OCI-LY3 (cell line): ENCODE measurements around the gene TSPAN5.

Experiments used
- H2AFZ ChIP-seq: fragments of 200-600, 300-600 bp; shearing (Covaris generic); 2 replicates; pipeline ENCODE4 v1.6.0; 2014; ENCODE audit warnings: antibody characterized with exemption, low read depth, low read length
- H3K27ac ChIP-seq: fragments of 200-600, 300-600 bp; sonication (generic); 2 replicates; pipeline ENCODE4 v1.5.1; 2014; ENCODE audit warnings: mild to moderate bottlenecking, low read length, moderate library complexity, mixed read lengths
- H3K27me3 ChIP-seq: fragments of 200-600, 300-600 bp; sonication (generic); 2 replicates; pipeline ENCODE4 v1.6.1; 2014; ENCODE audit warnings: low read depth, low read length, mixed read lengths
- H3K36me3 ChIP-seq: fragments of 200-600, 300-600 bp; sonication (generic); replicated peaks from 2 replicates; pipeline ENCODE3; 2014; ENCODE audit warnings: low read depth, low read length, mixed read lengths
- H3K4me1 ChIP-seq: fragments of 300-600, 200-600 bp; sonication (generic); 2 replicates; pipeline ENCODE4 v1.6.1; 2014; ENCODE audit warnings: low read length, mixed read lengths
- H3K4me2 ChIP-seq: fragments of 200-600, 300-600 bp; sonication (generic); 2 replicates; pipeline ENCODE4 v1.6.1; 2014; ENCODE audit warnings: low read length, mixed read lengths
- H3K4me3 ChIP-seq: fragments of 300-600, 200-600 bp; sonication (generic); 2 replicates; pipeline ENCODE4 v1.5.1; 2014; ENCODE audit warnings: antibody characterized with exemption, mild to moderate bottlenecking, low read length, moderate library complexity
- H3K79me2 ChIP-seq: fragments of 300-600, 200-600 bp; shearing (Covaris generic); 2 replicates; pipeline ENCODE4 v1.6.1; 2014; ENCODE audit warnings: mild to moderate bottlenecking, low read length, mixed read lengths
- H3K9ac ChIP-seq: fragments of 300-600, 200-600 bp; shearing (Covaris generic); 2 replicates; pipeline ENCODE4 v1.6.0; 2014; ENCODE audit warnings: mild to moderate bottlenecking, low read length, moderate library complexity
- H3K9me3 ChIP-seq: fragments of 200-600, 300-600 bp; shearing (Covaris generic); 2 replicates; pipeline ENCODE4 v1.6.1; 2014; ENCODE audit warnings: low read length, mixed read lengths; ENCODE audit not compliant: insufficient read depth
- H4K20me1 ChIP-seq: fragments of 200-600, 300-600 bp; sonication (generic); 2 replicates; pipeline ENCODE4 v1.6.1; 2016; ENCODE audit warnings: low read length, mixed read lengths; ENCODE audit not compliant: insufficient read depth
- CTCF ChIP-seq: fragments of 200-600, 300-600 bp; sonication (generic); IDR thresholded peaks from 2 replicates; pipeline ENCODE4 v1.5.1; 2014; ENCODE audit warnings: antibody characterized with exemption, low read length, low read depth
- EZH2phosphoT487 ChIP-seq: fragments of 200-600 bp; shearing (Covaris generic); IDR thresholded peaks from 2 replicates; pipeline ENCODE4 v1.6.1; 2018; ENCODE audit warnings: antibody characterized with exemption, mixed run types, low read depth

Gene TSPAN5

GRCh38 chr4:98641376-98641775, 17.0 kb downstream of the TSPAN5 start:
- Histone ChIP-seq H3K4me2 (no peak overlapping the region), H3K9me3 (no peaks in the 10 kb centered on the region), H3K4me1 (peaks cover 72% of the 10 kb centered on the region), H3K36me3 (no peaks in the 10 kb centered on the region), H2AFZ (no peak overlapping the region), H3K27ac (no peak overlapping the region), H3K79me2 (peaks cover 95% of the 10 kb centered on the region), H4K20me1 (peaks cover 9% of the 10 kb centered on the region; the same call in 1 of the 2 replicates), H3K9ac (no peak overlapping the region), H3K27me3 (no peaks in the 10 kb centered on the region), H3K4me3 (no peak overlapping the region)
- TF ChIP-seq CTCF (no peak), EZH2phosphoT487 (no peak)

GRCh38 chr4:98639523-98639922, 18.9 kb downstream of the TSPAN5 start:
- H4K20me1 ChIP-seq = 0 out of 2 replicates have a peak, but pooled peaks cover 5% of the 10 kb centered on the region
- H3K27me3 ChIP-seq = no peaks in the 10 kb centered on the region
- H3K4me3 ChIP-seq = peak overlapping the region; percentile 52
- H3K27ac ChIP-seq = 0 out of 2 replicates have a peak overlapping the region, but pooled peaks have one; percentile 4
- peak overlapping the region; percentile 71 for H3K4me2 ChIP-seq
- peaks cover 53% of the 10 kb centered on the region for H3K4me1 ChIP-seq
- H3K9me3 ChIP-seq = no peaks in the 10 kb centered on the region
- H3K79me2 ChIP-seq = peaks cover 92% of the 10 kb centered on the region
- 0 out of 2 replicates have a peak overlapping the region, but pooled peaks have one; percentile 13 for H3K9ac ChIP-seq
- H3K36me3 ChIP-seq = no peaks in the 10 kb centered on the region
- no peak for TF ChIP-seq EZH2phosphoT487
- no peak for TF ChIP-seq CTCF
- no peak overlapping the region for H2AFZ ChIP-seq

- H3K9ac ChIP-seq = no peak overlapping the region
- H3K79me2 ChIP-seq = peaks cover 92% of the 10 kb centered on the region
These were observed 19.3 kb downstream of the TSPAN5 start for GRCh38 chr4:98639108-98639507.

GRCh38 chr4:98638661-98639060, 19.8 kb downstream of the TSPAN5 start:
- H3K36me3 ChIP-seq = no peaks in the 10 kb centered on the region
- H3K4me3 ChIP-seq = no peak overlapping the region
- H3K9ac ChIP-seq = no peak overlapping the region
- H3K4me1 ChIP-seq = peaks cover 46% of the 10 kb centered on the region
- no peak overlapping the region for H2AFZ ChIP-seq
- no peaks in the 10 kb centered on the region for H3K9me3 ChIP-seq
- H4K20me1 ChIP-seq = 0 out of 2 replicates have a peak, but pooled peaks cover 5% of the 10 kb centered on the region
- TF ChIP-seq CTCF (no peak), EZH2phosphoT487 (no peak)
- peaks cover 92% of the 10 kb centered on the region for H3K79me2 ChIP-seq
- no peak overlapping the region for H3K4me2 ChIP-seq
- no peak overlapping the region for H3K27ac ChIP-seq
- no peaks in the 10 kb centered on the region for H3K27me3 ChIP-seq

More at GRCh38 chr4:98639108-98639507, 19.3 kb downstream of the TSPAN5 start:
- Histone ChIP-seq H3K4me1 (peaks cover 51% of the 10 kb centered on the region), H2AFZ (no peak overlapping the region), H3K4me3 (0 out of 2 replicates have a peak overlapping the region, but pooled peaks have one; percentile 52), H3K36me3 (no peaks in the 10 kb centered on the region), H3K4me2 (peak overlapping the region; percentile 71; the same call in 1 of the 2 replicates), H3K9me3 (no peaks in the 10 kb centered on the region), H4K20me1 (0 out of 2 replicates have a peak, but pooled peaks cover 5% of the 10 kb centered on the region), H3K27ac (no peak overlapping the region), H3K27me3 (no peaks in the 10 kb centered on the region)
- TF ChIP-seq EZH2phosphoT487 (no peak), CTCF (no peak)
